NCI-H748 treated with DMSO at 0.1 percent for 48 hours (cell line): ENCODE measurements around the gene POTEB2.
"Not testable (repeated sequence)": the region's sequence is repeated elsewhere in the genome, so short reads cannot be mapped to it uniquely, and the experiment has no call there.

Experiments used
- DNase-seq: peaks from one replicate; lab custom pipeline; 2025; lab: John Stamatoyannopoulos, UW

The POTEB2 gene

DNA sequence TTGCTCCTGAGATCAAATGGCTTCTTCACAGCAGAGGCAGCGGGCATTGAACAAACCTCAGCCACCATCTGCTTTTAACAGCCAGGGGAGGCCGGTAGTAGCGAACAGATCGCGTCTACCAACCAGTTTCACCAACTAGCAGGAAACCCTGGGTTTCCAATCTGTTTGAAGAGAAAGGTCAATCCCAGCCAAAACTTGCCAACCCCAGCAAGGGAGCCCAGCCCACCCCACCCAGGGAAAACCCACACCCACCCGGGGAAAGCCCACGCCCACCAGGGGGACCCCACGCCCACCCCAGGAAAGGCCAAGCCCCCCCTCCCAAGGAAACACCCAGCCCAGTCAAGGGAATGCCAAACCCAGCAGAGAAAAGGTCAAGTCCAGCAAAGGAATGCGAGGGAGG is at the start of gene POTEB2:
Gene POTEB2, minus strand, starts transcription at position 101 of the 400 bp plus-strand sequence. Its CDS starts 33 bp downstream, at position 68.
- DNase-seq: not testable (repeated sequence)

GRCh38 chr15:20879916-20880315 is 13.8 kb upstream of the POTEB2 start:
- DNase-seq: not testable (repeated sequence)

DNA sequence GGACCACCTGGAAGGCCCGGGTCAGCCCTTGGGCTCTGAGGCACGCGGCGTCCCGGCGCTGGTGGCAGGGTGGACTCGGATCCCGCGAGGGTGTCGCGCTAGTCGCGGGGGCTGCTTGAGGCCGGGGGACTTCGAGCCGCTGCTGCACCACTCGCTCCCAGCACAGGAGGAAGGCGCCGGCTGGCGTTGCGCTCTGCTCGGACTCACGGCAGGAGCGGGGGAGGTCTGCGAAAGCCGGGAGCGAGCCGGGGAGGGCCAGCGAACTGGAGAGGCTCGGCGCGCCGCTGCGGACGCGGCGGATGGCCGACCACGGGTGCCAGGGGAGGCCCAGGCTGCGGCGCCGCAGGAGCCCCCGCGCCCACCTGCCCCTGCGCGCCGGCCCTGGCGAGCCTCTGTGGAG is 12.3 kb upstream of the POTEB2 start:
- not testable (repeated sequence) for DNase-seq

DNA sequence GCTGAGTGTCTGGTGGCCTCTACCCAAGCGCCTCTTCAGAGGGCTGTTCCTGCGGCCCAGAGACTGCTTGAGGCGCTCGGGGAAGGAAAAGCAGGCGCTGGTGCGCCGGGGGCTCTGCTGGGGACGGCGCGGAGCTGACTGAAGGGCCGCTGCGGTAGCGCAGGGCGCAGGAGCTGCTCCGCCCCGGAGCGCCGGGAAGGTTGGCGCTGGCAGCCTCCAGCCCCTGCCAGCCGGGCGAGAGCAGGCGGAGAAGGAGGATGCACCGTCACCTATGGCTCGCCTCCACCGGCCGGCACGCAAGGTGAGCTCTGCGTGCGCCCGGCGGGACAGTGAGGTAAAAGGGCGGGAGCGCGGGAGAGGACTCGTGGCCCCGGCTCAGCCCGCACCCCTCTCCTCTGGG is 11.7 kb upstream of the POTEB2 start:
- not testable (repeated sequence) for DNase-seq
